ENCODE measurements around the gene MDFIC. TPM values are rescaled to one million over a fixed set of nuclear protein-coding genes. Genes with fewer than 3 reads are reported as not detected.

MDFIC gene
- total RNA-seq, 1 donor: 72.1 TPM

DNA sequence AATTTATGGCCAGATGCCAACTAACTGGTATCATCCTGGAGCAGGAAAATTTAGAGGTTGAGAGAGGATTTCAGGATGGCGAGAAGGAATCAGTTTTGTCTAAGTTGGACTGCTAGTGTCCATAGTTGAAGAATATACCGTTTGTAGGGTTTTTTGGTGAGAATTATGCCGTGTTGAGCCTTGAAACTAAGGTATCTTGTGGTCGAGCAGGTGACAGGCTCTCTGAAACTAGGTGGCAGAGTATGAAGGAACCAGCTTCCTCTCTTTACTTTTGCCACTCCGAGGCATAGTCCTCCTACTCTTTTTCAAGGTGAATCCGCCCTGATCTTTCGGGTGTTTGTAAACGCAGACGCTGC lies 9.7 kb downstream of the MDFIC start:
- H3K4me3 ChIP-seq (ENCODE audit: low read depth, low read length): no peak overlapping the region
- TF ChIP-seq CTCF (IDR thresholded peaks at IDR 0.05; ENCODE audit: insufficient read depth, low read length): no peak
- DNase-seq (ENCODE audit: low read depth): no peak

DNA sequence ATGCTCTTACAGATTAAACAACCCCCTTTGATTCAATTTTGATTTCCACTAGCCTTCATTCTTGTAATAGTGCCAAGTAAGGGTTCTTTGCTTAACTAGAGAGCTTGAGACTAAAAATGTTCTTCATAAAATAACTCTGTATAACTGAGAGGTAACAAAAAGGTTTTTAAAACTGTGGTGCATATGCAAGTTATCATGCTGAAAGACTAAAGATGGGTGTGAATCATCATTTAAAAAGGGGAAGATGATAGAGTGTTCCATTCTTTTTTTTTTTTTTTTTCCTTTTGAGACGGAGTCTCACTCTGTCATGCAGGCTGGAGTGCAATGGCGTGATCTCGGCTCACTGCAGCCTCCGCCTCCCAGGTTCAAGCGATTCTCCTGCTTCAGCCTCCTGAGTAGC lies 11.1 kb downstream of the MDFIC start:
- DNase-seq (ENCODE audit: low read depth): peak; percentile 34
- no peak overlapping the region for H3K4me3 ChIP-seq (ENCODE audit: low read depth, low read length)
- TF ChIP-seq CTCF (IDR thresholded peaks at IDR 0.05; ENCODE audit: insufficient read depth, low read length): no peak

DNA sequence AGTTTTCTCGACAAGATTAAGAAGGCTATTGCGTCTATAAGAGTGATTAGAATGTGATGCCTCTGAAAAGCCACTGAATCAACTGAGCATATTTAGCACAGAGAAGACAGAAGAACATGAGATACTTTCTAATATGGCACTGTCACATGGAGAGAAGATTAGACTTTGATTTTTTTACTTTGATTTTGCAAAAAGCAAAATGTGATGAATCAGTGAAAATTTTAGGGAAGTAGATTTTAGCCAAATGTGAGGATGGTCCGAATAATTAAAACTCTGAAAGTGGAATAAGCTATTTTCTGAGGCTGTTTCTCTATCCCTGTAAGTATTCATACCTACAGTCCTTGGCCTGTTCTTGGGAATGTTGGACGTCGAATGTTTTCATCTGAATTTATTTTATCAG lies 11.8 kb downstream of the MDFIC start:
- no peak for TF ChIP-seq CTCF (IDR thresholded peaks at IDR 0.05; ENCODE audit: insufficient read depth, low read length)
- no peak overlapping the region for H3K4me3 ChIP-seq (ENCODE audit: low read depth, low read length)
- no peak for DNase-seq (ENCODE audit: low read depth)

DNA sequence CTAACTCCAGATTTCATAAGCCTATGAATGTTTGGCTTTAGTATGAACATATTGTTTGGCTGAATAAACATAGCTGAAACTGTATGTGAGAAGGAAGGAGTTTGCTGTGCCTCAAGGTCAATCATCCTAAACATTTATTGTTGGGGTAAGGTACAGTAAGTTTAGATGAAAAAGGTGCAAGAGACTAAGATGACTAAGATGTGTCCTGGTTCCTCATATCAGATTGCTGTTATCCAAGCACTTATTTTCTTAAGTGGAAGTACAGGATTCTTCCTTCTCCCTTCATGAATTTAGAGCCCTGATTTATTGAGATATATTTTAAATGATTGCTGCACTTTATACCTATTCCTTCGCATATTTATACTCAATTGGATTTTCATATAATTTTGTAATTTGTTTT lies 12.2 kb downstream of the MDFIC start:
- no peak overlapping the region for H3K4me3 ChIP-seq (ENCODE audit: low read depth, low read length)
- no peak for TF ChIP-seq CTCF (IDR thresholded peaks at IDR 0.05; ENCODE audit: insufficient read depth, low read length)
- DNase-seq (ENCODE audit: low read depth): peak; percentile 32

DNA sequence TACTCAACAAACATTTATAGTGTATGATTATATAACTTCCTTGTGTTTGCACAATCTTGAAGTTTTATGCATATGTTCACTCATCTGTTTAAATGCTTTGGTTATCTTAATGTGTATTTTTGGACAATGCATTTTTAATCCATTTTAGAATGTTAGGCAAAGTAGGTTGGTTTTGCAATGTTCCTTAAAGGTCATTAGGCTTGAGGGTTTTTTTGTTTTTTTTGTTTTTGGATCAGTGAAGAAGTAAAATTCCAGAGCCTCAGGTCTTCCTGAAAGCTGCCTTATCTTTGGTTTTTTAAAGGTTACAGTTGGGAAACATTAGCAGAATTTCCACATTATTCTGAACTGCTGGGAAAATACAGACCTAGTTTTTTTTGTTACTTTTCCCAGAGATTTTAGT lies 12.8 kb downstream of the MDFIC start:
- no peak for TF ChIP-seq CTCF (IDR thresholded peaks at IDR 0.05; ENCODE audit: insufficient read depth, low read length)
- no peak overlapping the region for H3K4me3 ChIP-seq (ENCODE audit: low read depth, low read length)
- peak; percentile 79 for DNase-seq (ENCODE audit: low read depth)

DNA sequence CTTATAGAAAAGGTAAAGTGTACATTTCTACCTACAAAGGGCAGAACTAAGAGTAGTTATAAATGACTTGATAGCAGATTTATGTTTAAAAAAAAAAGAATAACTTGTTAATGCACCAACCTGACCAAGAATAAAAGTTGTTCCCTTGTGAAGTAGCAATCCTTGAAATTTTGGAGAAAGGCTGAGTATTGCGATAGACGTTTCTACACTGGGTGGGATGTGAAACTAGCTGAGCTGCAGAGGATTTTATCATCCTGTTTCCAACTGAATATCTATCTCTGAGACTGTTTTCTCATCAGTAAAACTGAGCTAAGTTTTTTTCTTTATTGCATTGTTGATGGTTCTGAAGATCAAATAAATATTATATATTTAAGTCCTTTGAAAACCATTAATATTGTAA lies 14.6 kb downstream of the MDFIC start:
- TF ChIP-seq CTCF (IDR thresholded peaks at IDR 0.05; ENCODE audit: insufficient read depth, low read length): no peak
- no peak overlapping the region for H3K4me3 ChIP-seq (ENCODE audit: low read depth, low read length)
- no peak for DNase-seq (ENCODE audit: low read depth)

GRCh38 chr7:114937446-114937845 lies 15.6 kb downstream of the MDFIC start:
- no peak overlapping the region for H3K4me3 ChIP-seq (ENCODE audit: low read depth, low read length)
- DNase-seq (ENCODE audit: low read depth): no peak

More at GRCh38 chr7:114937446-114937845, 15.6 kb downstream of the MDFIC start:
- TF ChIP-seq CTCF (IDR thresholded peaks at IDR 0.05; ENCODE audit: insufficient read depth, low read length): no peak

Measured in fibroblast of the aortic adventitia (primary cell).